Activated naive CD8-positive, alpha-beta T cell treated with anti-CD3 and anti-CD28 coated beads, Interleukin-2, amount 10 ng/mL, durations not matched to agents 7 days and 5 days (primary cell): ENCODE measurements around the gene CDC42EP3. TPM values are rescaled to one million over a fixed set of nuclear protein-coding genes. Genes with fewer than 3 reads are reported as not detected.

ENCODE experiments used
- ATAC-seq: fragments of 150-1000 bp; cut with Tn5 transposase; one replicate; pipeline ENCODE4 v1.10.0; 2021; ENCODE audit warnings: low read depth, moderate library complexity
- POLR2A ChIA-PET: fragments of 350-600 bp; sonication (Branson Sonifier 250); formaldehyde crosslinking; loops from one replicate; lab custom pipeline; 2021; ENCODE audit warnings: antibody characterized with exemption; lab: Charles Lee
- DNase-seq: peaks from one replicate; pipeline ENCODE4 v3.0.0; 2021
- H3K27ac Mint-ChIP-seq: one replicate; pipeline ENCODE4 v1.8.0; 2022; ENCODE audit warnings: mild to moderate bottlenecking, mixed read lengths
- H3K27me3 Mint-ChIP-seq: one replicate; pipeline ENCODE4 v1.8.0; 2022; ENCODE audit warnings: mild to moderate bottlenecking, moderate library complexity, mixed read lengths
- H3K36me3 Mint-ChIP-seq: one replicate; pipeline ENCODE4 v1.8.0; 2021; ENCODE audit warnings: mild to moderate bottlenecking, mixed read lengths
- H3K4me1 Mint-ChIP-seq: one replicate; pipeline ENCODE4 v1.8.0; 2021; ENCODE audit warnings: mixed read lengths
- H3K4me3 Mint-ChIP-seq: one replicate; pipeline ENCODE4 v1.8.0; 2022; ENCODE audit warnings: mild to moderate bottlenecking, moderate library complexity, mixed read lengths
- H3K9me3 Mint-ChIP-seq: one replicate; pipeline ENCODE4 v1.8.0; 2021; ENCODE audit warnings: mixed read lengths
- total RNA-seq, 2 experiments: library from RNA; stranded (reverse); gene quantifications; one replicate each; pipeline ENCODE4 v1.2.3, GENCODE V29; 2021

CDC42EP3 gene
- total RNA-seq, 2 experiments from 2014 or later = 39.5 to 40.1 TPM

DNA sequence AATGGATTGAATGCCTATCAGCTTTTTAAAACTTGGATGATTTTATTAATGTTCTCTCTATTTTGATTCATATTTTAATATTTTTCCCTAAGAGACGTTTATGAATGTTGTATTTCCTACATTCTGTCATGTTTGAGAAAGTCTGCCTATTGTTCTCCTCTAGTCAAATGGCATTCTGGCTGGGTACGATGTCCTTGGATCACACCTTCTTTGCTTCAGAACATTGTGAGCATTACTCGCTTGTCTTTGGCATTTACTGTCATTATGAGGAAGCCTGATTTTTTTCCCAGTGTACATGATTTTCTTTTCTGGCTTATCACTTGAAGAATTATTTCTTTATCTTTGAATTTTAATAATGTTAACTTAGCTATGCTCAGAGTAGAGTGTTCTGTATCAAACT is 78.4 kb downstream of the CDC42EP3 start:
- no peak for DNase-seq
- POLR2A ChIA-PET = no interaction called here

More for the DNA sequence above, 78.4 kb downstream of the CDC42EP3 start:
- Mint-ChIP-seq H3K4me3 (no peak overlapping the region), H3K27ac (no peak overlapping the region), H3K4me1 (peaks cover 23% of the 10 kb centered on the region), H3K27me3 (no peaks in the 10 kb centered on the region), H3K36me3 (peaks cover 14% of the 10 kb centered on the region), H3K9me3 (peaks cover 9% of the 10 kb centered on the region)
- ATAC-seq = no peak
